HG02571 (cell line): ENCODE results near the gene GAP43.

Experiments used
- ATAC-seq: cut with Tn5 transposase; IDR thresholded peaks from one replicate; pipeline ENCODE4 v1.9.1; 2021; ENCODE audit warnings: mild to moderate bottlenecking, moderate library complexity; ENCODE audit not compliant: unreplicated experiment

GAP43 gene

GRCh38 chr3:115659253-115660220 lies 36.2 kb downstream of the GAP43 start:
- ATAC-seq: peak; percentile 15

- ATAC-seq: no peak
These were observed 37.5 kb downstream of the GAP43 start for GRCh38 chr3:115660646-115661337.

GRCh38 chr3:115662356-115662755 lies 39.0 kb downstream of the GAP43 start:
- ATAC-seq: no peak

GRCh38 chr3:115663414-115663813 lies 40.1 kb downstream of the GAP43 start:
- no peak for ATAC-seq

GRCh38 chr3:115666081-115666480 lies 42.8 kb downstream of the GAP43 start:
- ATAC-seq: no peak

GRCh38 chr3:115666920-115667737 lies 43.8 kb downstream of the GAP43 start:
- peak; percentile 59 for ATAC-seq

- ATAC-seq: peak; percentile 26
These were observed 44.4 kb downstream of the GAP43 start for GRCh38 chr3:115667738-115668065.

GRCh38 chr3:115670911-115671310 lies 47.6 kb downstream of the GAP43 start:
- no peak for ATAC-seq

- ATAC-seq: no peak
These were observed 48.6 kb downstream of the GAP43 start for GRCh38 chr3:115671761-115672455.

- ATAC-seq: no peak
These were observed 50.6 kb downstream of the GAP43 start for GRCh38 chr3:115673881-115674280.

GRCh38 chr3:115676336-115676735 lies 53.0 kb downstream of the GAP43 start:
- no peak for ATAC-seq

- ATAC-seq: no peak
These were observed 57.6 kb downstream of the GAP43 start for GRCh38 chr3:115680803-115681345.

GRCh38 chr3:115681736-115682135 lies 58.4 kb downstream of the GAP43 start:
- no peak for ATAC-seq

- no peak for ATAC-seq
These were observed 60.0 kb downstream of the GAP43 start for GRCh38 chr3:115683305-115683704.

- ATAC-seq: no peak
These were observed 60.5 kb downstream of the GAP43 start for GRCh38 chr3:115683773-115684172.

GRCh38 chr3:115685097-115685496 lies 61.8 kb downstream of the GAP43 start:
- ATAC-seq: no peak

- no peak for ATAC-seq
These were observed 64.4 kb downstream of the GAP43 start for GRCh38 chr3:115687721-115688120.

- ATAC-seq: no peak
These were observed 65.1 kb downstream of the GAP43 start for GRCh38 chr3:115688418-115688817.

GRCh38 chr3:115689928-115690327 lies 66.6 kb downstream of the GAP43 start:
- no peak for ATAC-seq

GRCh38 chr3:115691964-115692363 lies 68.7 kb downstream of the GAP43 start:
- no peak for ATAC-seq
